HepG2 (cell line): ENCODE measurements around the gene VSTM5. TPM values are rescaled to one million over a fixed set of nuclear protein-coding genes. Genes with fewer than 3 reads are reported as not detected.

Source experiments
- ATAC-seq: fragments of 200-7000 bp; cut with Tn5 transposase; 3 replicates; pipeline ENCODE4 v1.9.1; 2020; ENCODE audit warnings: mild to moderate bottlenecking, moderate library complexity
- BruUV-seq: library from RNA; stranded (reverse); fragments of 400-500 nt; replicated peaks from 2 replicates; lab custom pipeline; 2021; lab: Mats Ljungman, UMichigan
- CTCF ChIA-PET: fragments of 300-600 bp; formaldehyde crosslinking; extraction: SDS; loops from one replicate; lab custom pipeline; 2021; ENCODE audit warnings: low total read pairs, inconsistent platforms, low intra/inter-chr PET ratio; lab: Yijun Ruan, JAX
- POLR2A ChIA-PET: fragments of 350-600 bp; sonication (Branson Sonifier 250); formaldehyde crosslinking; loops from one replicate; lab custom pipeline; 2020; ENCODE audit warnings: antibody characterized with exemption, inconsistent platforms; lab: Yijun Ruan, JAX
- DNase-seq: peaks from one replicate; pipeline ENCODE4 v3.0.0-alpha.2; 2015; ENCODE audit warnings: low spot score
- FAIRE-seq: peaks from 3 replicates; lab custom pipeline; 2011; peaks lifted over from hg19 to GRCh38; lab: Jason Lieb, UNC
- H2AFZ ChIP-seq: one replicate; pipeline ENCODE4 v1.6.1; 2011; ENCODE audit warnings: low read length, inconsistent platforms
- H3K27ac ChIP-seq: fragments of 300-600 bp; 3 replicates; pipeline ENCODE4 v1.8.0; 2011; ENCODE audit warnings: mixed run types, mild to moderate bottlenecking, mixed read lengths, low read length, inconsistent platforms; ENCODE audit not compliant: insufficient read depth; ENCODE audit errors: extremely low read length
- H3K27me3 ChIP-seq, 2 experiments: fragments of 200-600 bp in 1 of 2; 2 replicates in 1 of 2; 3 replicates in 1 of 2; pipeline versions ENCODE4 v1.6.0 to v1.8.0; 2011; ENCODE audit warnings: low read length in 2 of 2, mild to moderate bottlenecking in 2 of 2, moderate library complexity in 2 of 2, inconsistent platforms in 1 of 2; ENCODE audit not compliant: insufficient read depth in 2 of 2, control insufficient read depth in 1 of 2
- H3K36me3 ChIP-seq, 2 experiments: fragments of 200-600 bp in 1 of 2; replicated peaks in 1 of 2; 2 replicates in 1 of 2; 3 replicates in 1 of 2; pipeline versions ENCODE4 v1.5.1 to v1.8.0; 2011; ENCODE audit warnings: low read length in 2 of 2, inconsistent platforms in 1 of 2; ENCODE audit not compliant: insufficient read depth in 2 of 2, control insufficient read depth in 1 of 2
- H3K4me1 ChIP-seq: 2 replicates; pipeline ENCODE4 v1.5.1; 2012; ENCODE audit warnings: low read length, inconsistent platforms; ENCODE audit not compliant: insufficient read depth
- H3K4me2 ChIP-seq: 2 replicates; pipeline ENCODE4 v1.6.0; 2011; ENCODE audit warnings: low read depth, low read length, inconsistent platforms
- H3K4me3 ChIP-seq, 3 experiments: fragments of 200-600 bp in 1 of 3; sonication (generic), shearing (Covaris generic) in 1 of 3; replicated peaks in 1 of 3; 2 replicates each; pipeline ENCODE4 v1.5.1; 2011 to 2016; ENCODE audit warnings: low read length in 3 of 3, inconsistent platforms in 2 of 3, low read depth in 2 of 3, mild to moderate bottlenecking in 2 of 3, control low read depth in 1 of 3, mixed read lengths in 1 of 3; ENCODE audit not compliant: insufficient read depth in 1 of 3
- H3K79me2 ChIP-seq: one replicate; pipeline ENCODE4 v1.6.1; 2011; ENCODE audit warnings: low read length, inconsistent platforms; ENCODE audit not compliant: insufficient read depth
- H3K9ac ChIP-seq: 2 replicates; pipeline ENCODE4 v1.6.0; 2011; ENCODE audit warnings: mild to moderate bottlenecking, low read depth, low read length, inconsistent platforms; ENCODE audit not compliant: insufficient read depth
- H3K9me3 ChIP-seq: 2 replicates; pipeline ENCODE4 v1.5.1; 2012; ENCODE audit warnings: mild to moderate bottlenecking, low read length
- H4K20me1 ChIP-seq: 2 replicates; pipeline ENCODE4 v1.6.0; 2011; ENCODE audit warnings: inconsistent platforms, mild to moderate bottlenecking, low read length, moderate library complexity; ENCODE audit not compliant: insufficient read depth
- CCDC6 ChIP-seq: sonication (generic); formaldehyde crosslinking; IDR thresholded peaks from 2 replicates; pipeline ENCODE4 v1.8.1; 2022; ENCODE audit warnings: mild to moderate bottlenecking, missing genetic modification reagents, moderate library complexity
- GATAD2A ChIP-seq: IDR thresholded peaks from 2 replicates; pipeline ENCODE4 v1.6.1; 2016
- GMEB2 ChIP-seq: IDR thresholded peaks from 2 replicates; pipeline ENCODE4 v1.6.1; 2016; ENCODE audit warnings: missing biosample characterization, missing genetic modification reagents, low read depth
- HMGXB4 ChIP-seq, 2 experiments: sonication (generic) in 1 of 2; formaldehyde crosslinking in 1 of 2; IDR thresholded peaks; 2 replicates each; pipeline versions ENCODE4 v1.4.0 to v1.6.1; 2018 to 2020; ENCODE audit warnings: missing genetic modification reagents in 2 of 2, borderline replicate concordance in 1 of 2, low read depth in 1 of 2, mild to moderate bottlenecking in 1 of 2, missing biosample characterization in 1 of 2
- MED8 ChIP-seq: sonication (generic); formaldehyde crosslinking; IDR thresholded peaks from 2 replicates; pipeline ENCODE4 v1.8.1; 2023; ENCODE audit warnings: mild to moderate bottlenecking, missing genetic modification reagents; ENCODE audit not compliant: insufficient replicate concordance
- NFIB ChIP-seq: sonication (generic); formaldehyde crosslinking; IDR thresholded peaks from 2 replicates; pipeline ENCODE4 v1.9.0; 2021; ENCODE audit warnings: missing genetic modification reagents, mild to moderate bottlenecking, borderline replicate concordance
- SMAD1 ChIP-seq: sonication (generic); formaldehyde crosslinking; IDR thresholded peaks from 2 replicates; pipeline ENCODE4 v1.4.0; 2020; ENCODE audit warnings: missing genetic modification reagents, low read depth, mild to moderate bottlenecking, borderline replicate concordance
- SMAD3 ChIP-seq: sonication (generic); formaldehyde crosslinking; IDR thresholded peaks from 2 replicates; pipeline ENCODE4 v1.4.0; 2020; ENCODE audit warnings: missing genetic modification reagents
- TEAD3 ChIP-seq: optimal IDR thresholded peaks from 2 replicates; pipeline ENCODE3; 2016; ENCODE audit warnings: borderline replicate concordance
- ZKSCAN1 ChIP-seq: fragments of 150-350 bp; IDR thresholded peaks from 2 replicates; pipeline ENCODE4 v1.6.1; 2014; ENCODE audit warnings: low read length
- ZNF383 ChIP-seq: sonication (generic); formaldehyde crosslinking; IDR thresholded peaks from 2 replicates; pipeline ENCODE4 v1.4.0; 2020; ENCODE audit warnings: missing genetic modification reagents, mild to moderate bottlenecking, borderline replicate concordance
- ZNF441 ChIP-seq: sonication (generic); formaldehyde crosslinking; IDR thresholded peaks from 2 replicates; pipeline ENCODE4 v1.7.0; 2021; ENCODE audit warnings: missing genetic modification reagents, borderline replicate concordance
- ZNF605 ChIP-seq: sonication (generic); formaldehyde crosslinking; IDR thresholded peaks from 2 replicates; pipeline ENCODE4 v1.8.0; 2022; ENCODE audit warnings: mild to moderate bottlenecking, missing genetic modification reagents
- WGBS: methylation state at CpG from one replicate; pipeline ENCODE4 v1.1.6; 2017; ENCODE audit warnings: low lambda C conversion rate; 5-methylcytosine and 5-hydroxymethylcytosine counted together
- in situ Hi-C: cut with HindIII; loops from 2 replicates; pipeline ENCODE4 v1.10.0; 2017; ENCODE audit warnings: low pct_unique_long_range_greater_than_20kb; ENCODE audit not compliant: extremely low pct_ligation_motif_present
- intact Hi-C: fragments of 100-400 bp; cut with micrococcal nuclease; formaldehyde crosslinking; loops from one replicate; pipeline ENCODE4 v1.10.0; 2022; ENCODE audit not compliant: unreplicated experiment
- polyA plus RNA-seq, 8 experiments: library from polyadenylated mRNA; depleted of rRNA in 3 of 8; stranded (reverse) in 7 of 8; unstranded in 1 of 8; fragments of >200 nt; fragmentation: Illumina TruSeq in 4 of 8; extraction: Trizol in 4 of 8; gene quantifications; 2 replicates each; pipeline versions ENCODE4 v1.2.1 to v1.2.3, GENCODE V29; 2011 to 2016; ENCODE audit warnings: low read depth in 4 of 8, missing spikeins in 1 of 8, mixed read lengths in 1 of 8; ENCODE audit not compliant: insufficient read depth in 1 of 8
- total RNA-seq, 5 experiments: library from RNA; depleted of rRNA; stranded (reverse); fragments of >200 nt; fragmentation: Illumina TruSeq; extraction: Trizol; gene quantifications; 2 replicates each; pipeline ENCODE4 v1.2.3, GENCODE V29; 2016; ENCODE audit warnings: low read depth in 1 of 5

Gene VSTM5
- total and polyA plus RNA-seq, 2 of the 13 experiments (the other 11 are each of a cell fraction or from before 2014, with no cell fraction given): not detected

GRCh38 chr11:93819966-93820695 is 30.3 kb downstream of the VSTM5 start:
- TF ChIP-seq NFIB (CRISPR knock-in tag) (no peak), ZNF383 (no peak), GATAD2A (CRISPR knock-in tag) (no peak), ZKSCAN1 (no peak), MED8 (CRISPR knock-in tag) (no peak), GMEB2 (CRISPR knock-in tag) (no peak), TEAD3 (CRISPR knock-in tag) (peak; percentile 16), HMGXB4 (CRISPR knock-in tag; IDR thresholded peaks at IDR 0.05; ENCODE audit: borderline replicate concordance in 1 of 2, low read depth in 1 of 2) (no peak), SMAD3 (CRISPR knock-in tag) (no peak), ZNF605 (CRISPR knock-in tag) (no peak), ZNF441 (CRISPR knock-in tag) (no peak), CCDC6 (CRISPR knock-in tag) (0 out of 2 replicates have a peak, but pooled peaks have one; percentile 32), SMAD1 (CRISPR knock-in tag) (no peak)
- TF ChIP-seq, all 625 proteins: peak for 2
- DNase-seq (no peak), ATAC-seq (peak; percentile 37), FAIRE-seq (no peak)
- BruUV-seq: no TSS peak
- Histone ChIP-seq H3K9ac (no peak overlapping the region), H3K9me3 (no peaks in the 10 kb centered on the region), H2AFZ (no peak overlapping the region), H3K79me2 (no peaks in the 10 kb centered on the region), H3K36me3 (0 out of 5 replicates have a peak, but pooled peaks cover 0 to 4% of the 10 kb centered on the region in 2 experiments), H3K27ac (no peak overlapping the region), H3K27me3 (no peaks in the 10 kb centered on the region), H4K20me1 (no peaks in the 10 kb centered on the region), H3K4me3 (no peak overlapping the region), H3K4me1 (peaks cover 36% of the 10 kb centered on the region), H3K4me2 (no peak overlapping the region)
- in situ Hi-C loops (no loop called here), intact Hi-C loops (no loop called here)
- 85% methylated on average over 6 of the region's 8 CpGs for WGBS
- ChIA-PET CTCF (no interaction called here), POLR2A (interaction anchor here (1.6 kb wide), 1 partner anchor 79 kb away, joined by 4 read pairs; the partner anchor contains the start of genes C11orf54 and TAF1D)
